NOMO-1 (cell line): Measurements from ENCODE around the gene WWOX.

Experiments
- DNase-seq, 2 experiments: peaks; one replicate each; lab custom pipeline; 2025; ENCODE audit not compliant: unreplicated experiment in 2 of 2; lab: John Stamatoyannopoulos, UW

WWOX gene

GRCh38 chr16:78485917-78486257 is 386.4 kb downstream of the WWOX start:
- DNase-seq = no peak

DNA sequence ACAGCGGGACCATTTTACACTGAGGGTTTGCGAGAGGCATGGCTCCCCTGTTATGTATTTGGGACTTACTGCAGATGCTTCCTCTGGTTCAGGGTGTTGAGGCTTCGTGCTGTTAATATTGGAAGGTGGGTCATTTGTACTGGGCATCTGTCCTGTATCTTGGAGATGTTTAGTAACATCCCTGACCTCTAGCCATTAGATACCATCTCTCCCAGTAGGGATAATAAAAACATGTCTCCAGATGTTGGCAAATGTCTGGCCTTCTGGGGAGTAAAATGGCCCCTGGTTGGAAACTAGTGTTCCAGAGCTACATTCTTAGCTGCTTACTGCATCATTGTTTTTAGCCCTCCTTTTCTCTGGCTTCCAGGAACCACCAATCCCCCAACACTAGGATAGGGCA is 388.0 kb downstream of the WWOX start:
- DNase-seq = no peak

GRCh38 chr16:78489072-78489471 is 389.6 kb downstream of the WWOX start:
- DNase-seq = no peak

DNA sequence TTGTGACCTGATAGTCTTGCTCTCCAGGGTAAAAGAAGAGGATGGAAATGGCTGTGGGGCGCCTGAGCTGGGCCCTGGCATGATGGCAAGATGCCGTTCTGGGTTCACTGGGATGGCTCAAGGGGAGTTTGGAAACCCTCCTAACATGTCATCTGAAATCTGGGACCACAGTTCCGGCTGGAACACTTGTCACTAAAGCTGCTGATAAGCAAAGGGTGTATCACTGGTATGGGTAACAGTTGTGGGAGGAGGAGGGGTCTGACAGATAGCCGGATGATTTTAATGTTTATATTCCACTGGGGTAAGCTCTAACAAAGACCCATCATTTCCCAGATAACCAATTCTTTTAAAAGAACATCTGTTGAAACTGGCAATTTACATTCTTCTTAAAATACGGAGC is 390.2 kb downstream of the WWOX start:
- DNase-seq = no peak

- DNase-seq = no peak
Observed at GRCh38 chr16:78490431-78490830, 391.0 kb downstream of the WWOX start.

DNA sequence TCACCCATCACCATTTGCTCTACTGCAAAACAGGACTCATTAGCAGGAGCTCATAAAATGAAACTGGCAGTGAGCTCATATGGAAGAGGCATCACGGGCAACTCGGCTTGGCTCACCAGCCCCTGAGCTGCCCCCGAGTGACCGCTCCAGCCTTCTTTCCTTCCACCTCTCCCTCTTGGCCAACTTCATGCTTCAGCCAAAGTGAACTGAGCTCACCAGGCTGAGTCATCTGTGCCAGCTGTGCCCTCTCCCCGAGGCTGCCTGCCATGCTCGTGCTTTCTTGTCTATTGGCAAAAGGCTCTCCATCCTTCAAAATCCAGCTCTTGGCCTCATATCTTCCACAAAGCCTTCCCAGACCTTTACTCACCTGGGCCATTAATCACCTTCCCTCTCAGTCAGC is 391.4 kb downstream of the WWOX start:
- no peak for DNase-seq

DNA sequence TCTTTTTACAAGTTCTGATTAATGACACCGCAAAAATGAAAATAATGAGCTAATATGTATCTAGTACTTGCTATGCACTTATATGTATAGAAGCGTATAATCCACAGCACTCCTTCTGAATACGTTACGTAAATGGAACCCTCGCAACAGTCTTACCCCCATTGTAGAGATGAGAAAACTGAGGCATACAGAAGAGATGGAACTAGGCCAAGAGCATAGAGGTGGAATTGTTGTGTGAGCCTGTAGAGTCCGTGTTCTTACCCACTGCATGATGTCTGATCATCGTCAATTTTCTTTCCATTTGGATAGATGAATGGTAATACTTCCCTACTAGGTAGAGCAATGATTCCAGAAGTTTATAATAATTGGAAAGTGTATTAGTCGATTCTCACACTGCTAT is 394.1 kb downstream of the WWOX start:
- no peak for DNase-seq

DNA sequence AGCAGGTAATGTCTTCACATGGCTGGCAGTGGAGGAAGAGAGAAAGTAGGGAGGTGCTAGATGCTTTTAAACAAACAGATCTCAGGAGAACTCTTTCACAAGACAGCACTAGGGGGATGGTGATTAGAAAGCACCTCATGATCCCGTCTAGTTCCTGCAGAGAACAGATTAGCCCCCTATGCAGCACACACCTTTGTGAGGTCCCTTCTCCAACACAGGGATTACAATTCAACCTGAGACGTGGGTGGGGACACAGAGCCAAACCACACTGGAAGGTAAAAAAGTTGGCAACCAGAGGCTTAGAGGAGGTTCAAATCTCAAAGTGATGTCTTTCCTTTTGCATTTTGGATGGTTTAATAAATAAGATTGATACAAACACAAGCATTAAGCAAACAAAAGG is 394.7 kb downstream of the WWOX start:
- peak in 1 of 2 experiments; percentile 20 for DNase-seq

- peak; percentile 95 to 98 for DNase-seq
Observed at GRCh38 chr16:78494674-78495073, 395.2 kb downstream of the WWOX start.

DNA sequence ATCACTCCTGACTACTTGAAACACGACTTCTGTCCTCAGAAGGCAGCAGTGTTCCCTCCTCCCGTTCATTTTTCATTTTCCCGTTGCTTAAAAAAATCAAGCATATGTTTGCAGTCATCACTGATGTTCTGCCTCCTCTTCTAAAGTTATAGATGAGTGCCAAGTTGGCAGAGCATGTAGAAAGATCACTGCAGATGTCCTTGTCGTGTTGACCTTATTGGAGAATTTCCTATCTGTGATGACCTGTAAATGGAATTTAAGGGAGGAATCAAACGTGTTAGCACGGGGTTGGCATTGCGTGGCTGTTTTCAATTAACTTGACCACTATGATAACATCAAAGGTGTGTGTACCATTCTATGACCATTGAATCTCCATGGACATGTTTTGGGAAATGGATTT is 396.7 kb downstream of the WWOX start:
- DNase-seq = no peak

- DNase-seq = no peak
Observed at GRCh38 chr16:78499399-78499798, 399.9 kb downstream of the WWOX start.

DNA sequence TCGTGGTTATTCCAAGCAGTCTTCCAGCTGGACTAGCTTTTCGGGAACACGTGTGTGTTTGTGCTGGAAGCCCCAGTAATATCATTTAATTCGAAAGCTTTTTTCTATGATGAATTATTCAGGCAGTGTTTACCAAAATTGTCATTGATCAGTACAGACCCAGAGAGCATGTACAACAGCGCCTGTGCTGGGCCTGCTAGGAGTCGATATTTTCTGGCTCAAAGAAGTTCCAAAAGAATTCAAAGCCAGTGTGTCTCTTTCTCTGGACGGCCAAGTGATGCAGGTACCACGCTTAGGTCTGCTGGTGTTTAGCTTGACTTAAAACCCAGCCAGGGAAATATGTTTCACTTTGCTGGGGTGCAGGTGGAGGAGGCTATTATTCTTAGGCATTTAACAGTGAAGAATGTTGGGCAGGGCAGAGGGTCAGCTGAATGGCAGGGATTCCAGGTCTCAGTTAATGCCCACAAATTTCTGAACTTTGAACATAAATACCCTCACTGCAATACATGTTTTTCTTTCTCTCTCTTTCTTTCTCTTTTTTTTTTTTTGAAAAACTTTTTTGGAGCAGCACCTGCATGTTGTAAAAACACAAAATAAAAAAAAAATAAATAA is 401.3 kb downstream of the WWOX start:
- no peak for DNase-seq

- no peak for DNase-seq
Observed at GRCh38 chr16:78501744-78502143, 402.3 kb downstream of the WWOX start.

- no peak for DNase-seq
Observed at GRCh38 chr16:78502812-78503350, 403.4 kb downstream of the WWOX start.

GRCh38 chr16:78503602-78504001 is 404.1 kb downstream of the WWOX start:
- peak in 1 of 2 experiments; percentile 41 for DNase-seq

DNA sequence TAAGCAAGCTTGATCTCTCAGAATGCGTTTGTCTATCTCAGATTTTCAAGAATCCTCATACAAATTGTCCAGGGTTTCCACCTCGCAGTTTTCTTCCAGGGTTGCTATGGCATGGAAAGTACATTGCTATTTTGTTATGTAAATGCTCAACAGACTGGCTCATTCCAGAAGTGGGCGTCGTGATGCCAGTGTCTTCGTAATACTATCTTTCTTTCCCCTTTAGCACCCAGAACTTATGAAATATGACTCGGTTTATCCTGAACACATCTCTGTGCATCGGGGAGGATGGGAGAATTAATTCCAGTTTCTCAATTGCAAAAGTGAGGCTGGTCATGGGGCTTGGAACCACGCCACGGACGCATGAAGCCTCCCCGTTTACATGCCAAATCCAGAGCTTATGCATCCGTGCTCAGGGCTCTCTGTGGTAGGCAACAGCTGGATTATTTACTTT is 405.0 kb downstream of the WWOX start:
- no peak for DNase-seq

DNA sequence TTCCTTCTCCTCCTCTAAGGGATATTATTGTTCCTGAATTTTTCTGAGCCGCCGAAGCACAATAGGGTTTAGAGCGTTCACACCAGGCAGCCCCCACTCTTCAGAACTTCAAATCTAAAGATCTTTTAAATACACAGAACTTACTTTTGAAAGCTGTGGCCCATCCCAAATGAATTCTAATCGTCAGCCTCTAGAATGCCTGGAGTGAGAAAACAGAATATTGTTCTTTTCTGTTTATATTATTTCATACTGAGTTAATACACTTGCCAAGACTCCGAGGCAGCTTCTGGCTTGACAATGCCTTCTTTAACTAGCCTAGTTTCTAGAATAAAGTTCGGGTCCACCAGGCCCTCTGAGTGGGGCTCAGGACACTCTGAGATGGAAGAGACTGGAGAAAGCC is 405.6 kb downstream of the WWOX start:
- DNase-seq = no peak

- no peak for DNase-seq
Observed at GRCh38 chr16:78505544-78506366, 406.3 kb downstream of the WWOX start.

GRCh38 chr16:78506367-78507193 is 407.1 kb downstream of the WWOX start:
- no peak for DNase-seq

DNA sequence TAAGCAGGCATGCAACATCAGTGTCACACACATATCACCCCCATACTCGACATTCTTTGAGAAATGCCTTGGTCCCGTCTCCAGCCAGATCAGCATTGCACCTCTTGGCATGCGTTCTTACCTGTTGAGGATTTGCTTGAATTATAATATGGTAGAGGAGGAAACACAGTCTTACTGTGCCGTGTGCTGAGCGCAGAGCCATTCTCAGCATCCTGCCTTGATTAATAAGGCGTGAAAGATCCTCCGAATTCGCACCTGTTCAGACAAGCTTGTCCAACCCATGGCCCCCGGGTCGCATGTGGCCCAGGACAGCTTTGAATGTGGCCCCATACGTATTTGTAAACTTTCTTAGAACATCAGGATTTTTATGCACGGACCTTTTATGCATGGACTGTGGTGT is 408.1 kb downstream of the WWOX start:
- DNase-seq = no peak

DNA sequence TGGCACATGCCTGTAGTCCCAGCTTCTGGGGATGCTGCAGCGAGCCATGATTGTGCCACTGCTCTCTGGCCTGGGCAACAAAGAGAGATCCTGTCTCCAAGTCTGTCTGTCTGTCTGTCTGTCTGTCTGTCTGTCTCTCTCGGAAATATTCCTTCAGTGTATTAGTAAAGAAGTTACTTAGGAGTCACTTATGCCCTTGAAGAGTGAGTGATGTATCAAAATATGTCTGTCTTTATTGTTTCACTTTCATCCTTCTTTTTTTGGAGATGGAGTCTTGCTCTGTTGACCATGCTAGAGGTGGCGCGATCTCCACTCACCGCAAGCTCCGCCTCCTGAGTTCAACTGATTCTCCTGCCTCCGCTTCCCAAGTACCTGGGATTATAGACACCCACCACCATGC is 410.5 kb downstream of the WWOX start:
- DNase-seq = no peak
